ENCODE results near the gene KLC3.

KLC3 gene

GRCh38 chr19:45348367-45349125, 8.0 kb downstream of the KLC3 start:
- no peak for DNase-seq (ENCODE audit: low spot score)

DNA sequence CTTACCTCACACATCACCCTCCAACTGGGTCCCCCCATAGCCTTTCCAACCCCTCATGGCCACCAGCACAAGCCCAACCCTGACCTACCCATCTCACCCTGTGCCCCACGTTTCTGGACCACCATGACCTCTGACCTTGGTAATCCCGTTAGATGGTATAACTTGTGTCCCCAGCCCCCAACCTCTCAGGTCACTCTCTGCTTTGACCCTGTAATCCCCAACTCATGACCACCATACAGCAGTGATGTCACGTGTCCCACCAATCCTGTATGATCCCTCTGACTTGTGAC, 8.5 kb downstream of the KLC3 start:
- DNase-seq (ENCODE audit: low spot score), result no peak

GRCh38 chr19:45349430-45349941, 8.9 kb downstream of the KLC3 start:
- no peak for DNase-seq (ENCODE audit: low spot score)

DNA sequence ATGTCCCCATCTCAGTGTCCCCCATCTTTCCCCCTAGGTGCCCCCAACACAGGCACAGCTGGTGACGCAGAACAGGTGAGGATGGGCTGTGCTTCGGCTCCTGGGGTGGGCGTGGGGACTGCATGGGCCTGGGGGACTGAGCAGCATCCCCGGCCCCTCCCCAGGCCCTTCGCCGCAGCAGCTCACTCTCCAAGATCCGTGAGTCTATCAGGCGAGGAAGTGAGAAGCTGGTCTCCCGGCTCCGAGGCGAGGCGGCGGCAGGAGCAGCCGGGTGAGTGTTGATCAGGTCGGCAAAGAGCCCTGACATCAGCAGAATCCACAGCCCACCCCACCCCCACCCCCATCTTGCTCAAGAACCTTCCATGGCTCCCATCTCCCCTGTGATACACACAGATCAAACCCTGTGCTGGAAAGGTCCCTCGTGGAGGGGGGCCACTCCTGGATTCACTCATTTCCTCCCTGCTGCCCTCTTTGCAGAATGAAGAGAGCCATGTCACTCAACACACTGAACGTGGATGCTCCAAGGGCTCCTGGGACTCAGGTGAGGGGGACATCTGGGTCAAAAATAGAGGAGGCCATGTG, 10.0 kb downstream of the KLC3 start:
- DNase-seq (ENCODE audit: low spot score), result no peak

DNA sequence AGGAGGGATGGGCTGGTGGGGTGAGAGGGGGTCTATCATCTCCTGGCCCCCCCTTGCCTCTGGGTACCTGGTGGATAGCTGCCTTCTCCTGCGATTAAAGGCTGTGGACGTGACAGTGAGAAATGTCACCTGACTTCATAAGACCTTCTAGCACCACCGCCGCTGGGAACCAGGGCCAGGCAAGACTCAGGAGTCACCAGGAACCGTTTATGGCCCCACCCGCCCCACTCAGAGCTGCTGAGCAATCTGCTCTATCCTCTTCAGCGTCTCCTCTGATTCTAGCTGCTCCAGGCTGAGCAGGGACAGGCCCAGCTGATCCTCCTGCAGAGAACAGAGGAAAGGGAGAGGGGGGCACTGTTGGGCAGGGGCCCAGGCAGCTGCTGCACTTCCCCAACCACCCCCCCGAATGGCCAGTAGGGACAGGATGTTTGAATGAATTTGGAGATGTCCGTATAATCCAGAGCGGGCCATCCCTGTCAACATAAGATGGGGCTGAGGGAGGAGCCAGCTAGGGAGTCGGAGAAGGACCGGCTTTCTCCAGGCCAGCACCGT, 10.9 kb downstream of the KLC3 start:
- no peak for DNase-seq (ENCODE audit: low spot score)

DNA sequence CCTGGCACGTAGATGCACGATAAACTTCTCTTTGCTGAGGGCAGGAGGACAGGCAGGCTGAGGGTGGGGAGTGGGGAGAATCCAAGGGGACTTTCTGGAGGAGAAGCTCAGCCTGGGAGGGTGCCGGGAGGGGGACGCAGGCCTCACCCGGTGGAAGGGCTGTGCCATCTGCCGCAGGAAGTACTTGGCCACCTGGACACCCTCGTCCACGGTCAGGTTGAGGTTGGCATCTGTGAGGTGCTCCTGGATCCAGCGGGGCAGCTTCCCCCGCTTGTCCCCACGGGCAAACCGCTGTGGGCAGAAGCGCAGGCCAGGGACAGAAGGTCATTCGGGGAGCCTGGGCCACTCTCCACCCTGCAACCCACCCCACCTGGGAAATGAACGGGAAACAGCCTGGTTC, 11.5 kb downstream of the KLC3 start:
- no peak for DNase-seq (ENCODE audit: low spot score)

- DNase-seq (ENCODE audit: low spot score), result no peak
Measured at GRCh38 chr19:45352471-45352870, 11.9 kb downstream of the KLC3 start.

DNA sequence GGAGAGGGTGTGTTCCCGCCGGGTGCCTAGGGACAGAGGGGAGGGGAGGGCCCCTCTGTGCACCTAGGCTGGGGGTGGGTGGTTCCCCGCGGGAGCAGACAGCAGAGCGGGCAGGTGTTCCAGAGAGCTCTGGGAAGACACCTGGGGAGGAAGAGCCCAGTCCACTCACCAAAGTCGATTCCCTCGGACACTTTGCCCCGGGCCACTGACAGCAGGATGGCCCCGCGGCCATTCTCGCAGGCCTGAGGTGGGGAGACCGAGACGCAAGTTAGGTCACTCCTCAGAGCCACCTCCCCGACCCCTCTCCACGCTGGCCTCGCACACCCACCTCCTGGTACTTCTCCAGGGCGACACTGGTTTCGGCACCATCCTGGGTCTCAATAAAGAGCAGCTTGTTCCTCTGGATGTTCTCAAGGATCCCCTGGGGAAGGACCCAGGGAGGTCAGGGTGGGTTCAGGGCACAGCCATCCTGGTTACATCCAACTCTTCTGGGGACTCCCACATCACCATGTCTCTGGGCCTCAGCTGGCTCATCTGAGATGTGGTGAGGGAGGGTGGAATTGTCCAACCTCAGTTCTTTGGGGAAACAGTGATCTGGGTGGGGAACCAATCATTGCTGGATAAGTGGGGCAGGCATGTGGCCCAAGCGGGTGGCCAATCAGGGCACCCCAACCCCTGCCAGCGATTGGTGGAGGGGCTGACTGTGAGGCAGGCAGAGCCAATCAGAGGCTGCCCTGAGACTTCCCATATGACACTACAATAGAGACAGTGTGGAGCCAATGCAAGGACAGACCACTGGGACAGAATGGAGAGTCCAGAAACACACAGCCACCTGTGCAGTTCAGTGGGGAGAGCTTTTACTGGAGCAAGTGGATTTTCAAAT, 12.6 kb downstream of the KLC3 start:
- DNase-seq (ENCODE audit: low spot score), result no peak

DNA sequence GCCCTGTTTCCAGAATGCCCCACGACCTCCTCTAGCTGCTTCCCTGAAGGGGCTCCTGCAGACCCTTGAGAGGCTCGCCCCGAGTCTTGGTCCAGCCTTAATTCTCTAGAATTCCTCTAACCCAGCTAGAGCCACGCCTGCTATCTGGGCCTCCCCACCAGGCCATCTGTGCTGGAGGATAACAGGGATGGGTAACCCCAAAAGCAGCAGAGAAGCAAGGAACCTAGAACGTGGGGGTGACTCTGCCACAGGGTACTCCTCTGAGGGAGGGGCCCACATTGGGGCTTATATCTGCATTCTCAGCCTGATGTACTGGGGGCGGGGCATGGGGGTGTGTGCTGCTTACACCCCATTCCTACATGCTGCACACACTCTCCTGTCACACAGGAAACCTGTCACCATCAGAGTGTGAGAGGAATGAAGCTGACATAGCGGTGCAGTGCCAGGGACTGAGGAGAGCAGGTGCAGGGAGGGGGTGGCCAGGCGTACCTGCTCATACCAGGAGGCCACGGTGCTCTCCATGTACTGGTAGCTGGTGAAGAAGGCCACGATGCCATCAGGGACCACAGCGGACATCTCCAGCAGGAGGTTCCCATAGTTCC, 13.8 kb downstream of the KLC3 start:
- no peak for DNase-seq (ENCODE audit: low spot score)

DNA sequence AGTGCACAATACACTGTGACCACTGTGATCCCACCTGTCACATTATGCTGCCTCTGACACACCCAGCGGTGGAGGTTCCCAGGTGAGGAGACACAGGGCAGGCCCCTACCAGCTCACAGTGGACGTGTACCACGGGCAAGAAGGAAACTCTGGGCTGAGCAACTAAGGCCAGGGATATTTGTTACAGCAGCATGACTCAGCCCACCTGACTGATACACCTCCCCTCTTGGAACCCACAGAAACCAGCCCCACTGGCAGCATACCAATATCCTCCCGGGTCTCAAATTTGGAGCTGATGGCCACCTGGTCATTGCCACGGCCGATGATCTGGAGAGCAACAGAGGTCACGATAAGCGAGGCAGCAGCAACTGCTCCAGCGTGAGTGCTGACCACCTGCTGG, 14.9 kb downstream of the KLC3 start:
- DNase-seq (ENCODE audit: low spot score), result no peak

GRCh38 chr19:45355910-45356309, 15.4 kb downstream of the KLC3 start:
- DNase-seq (ENCODE audit: low spot score), result no peak

- DNase-seq (ENCODE audit: low spot score), result no peak
Measured at GRCh38 chr19:45356760-45357444, 16.4 kb downstream of the KLC3 start.

DNA sequence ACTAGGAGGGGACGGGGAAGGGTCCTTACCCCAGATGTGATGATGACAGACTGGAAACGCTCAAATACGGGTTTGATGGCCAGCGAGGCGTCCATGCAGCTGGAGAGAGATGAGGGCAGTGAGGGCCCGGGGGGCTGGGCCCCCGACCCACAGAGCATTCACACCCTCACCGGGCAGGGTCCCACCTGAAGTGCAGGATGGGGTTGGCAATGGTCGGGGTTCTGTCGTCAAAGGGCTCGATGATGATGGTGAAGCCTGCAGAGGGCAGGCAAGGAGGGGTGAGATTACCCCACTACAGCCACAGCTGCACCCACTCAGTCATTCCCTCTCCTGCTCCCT, 16.9 kb downstream of the KLC3 start:
- no peak for DNase-seq (ENCODE audit: low spot score)

GRCh38 chr19:45358213-45358792, 17.8 kb downstream of the KLC3 start:
- DNase-seq (ENCODE audit: low spot score), result no peak

GRCh38 chr19:45361608-45362007, 21.1 kb downstream of the KLC3 start:
- DNase-seq (ENCODE audit: low spot score), result no peak

- DNase-seq (ENCODE audit: low spot score), result no peak
Measured at GRCh38 chr19:45362291-45362690, 21.7 kb downstream of the KLC3 start.

DNA sequence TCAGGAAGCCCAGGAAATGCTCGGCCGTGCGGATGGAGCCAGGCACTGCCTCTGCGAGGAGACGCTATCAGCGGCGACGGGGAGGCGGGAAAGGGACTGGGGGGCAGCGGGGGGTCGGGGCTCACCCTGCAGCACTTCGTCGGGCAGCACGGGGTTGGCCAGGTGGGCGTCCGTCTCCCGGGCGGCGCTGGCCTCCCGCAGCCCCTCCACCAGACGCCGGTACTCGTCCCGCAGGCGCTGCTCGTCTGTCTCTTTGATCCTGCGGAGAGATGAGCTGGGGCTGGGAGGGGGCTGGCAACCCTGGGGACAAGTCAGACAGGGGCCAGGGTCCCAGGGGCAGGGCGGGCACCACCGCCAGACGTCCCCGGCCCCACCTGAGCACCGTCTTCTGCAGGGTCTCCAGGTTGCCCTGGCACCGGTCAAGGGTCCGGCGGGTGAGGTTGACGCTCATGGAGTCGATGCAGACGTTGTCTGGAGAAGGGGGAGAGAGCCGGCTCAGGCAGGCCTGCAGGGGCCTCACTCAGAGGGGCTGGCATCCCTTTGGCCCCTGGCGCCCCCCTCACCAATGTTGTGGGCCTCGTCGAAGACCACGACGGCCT, 23.4 kb downstream of the KLC3 start:
- no peak for DNase-seq (ENCODE audit: low spot score)

- DNase-seq (ENCODE audit: low spot score), result no peak
Measured at GRCh38 chr19:45364696-45365095, 24.1 kb downstream of the KLC3 start.

DNA sequence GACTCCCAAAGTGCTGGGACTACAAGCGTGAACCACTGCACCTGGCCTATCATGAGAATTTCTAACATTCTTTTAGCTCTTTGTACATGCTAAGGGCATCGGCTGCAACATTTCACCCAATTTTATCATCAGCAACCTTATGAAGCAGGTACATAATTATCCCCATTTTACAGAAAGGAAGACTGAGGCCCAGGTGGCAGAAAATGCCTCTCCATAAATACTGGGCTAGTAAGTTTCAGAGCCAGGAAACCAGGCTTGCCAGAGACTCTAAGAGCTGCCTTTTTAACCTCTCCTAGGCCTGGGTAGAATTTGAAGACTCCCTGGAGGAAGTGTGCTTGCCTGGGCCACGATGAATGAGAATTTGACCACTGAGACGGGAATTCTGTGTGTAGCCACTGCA, 27.6 kb downstream of the KLC3 start:
- DNase-seq (ENCODE audit: low spot score), result no peak

DNA sequence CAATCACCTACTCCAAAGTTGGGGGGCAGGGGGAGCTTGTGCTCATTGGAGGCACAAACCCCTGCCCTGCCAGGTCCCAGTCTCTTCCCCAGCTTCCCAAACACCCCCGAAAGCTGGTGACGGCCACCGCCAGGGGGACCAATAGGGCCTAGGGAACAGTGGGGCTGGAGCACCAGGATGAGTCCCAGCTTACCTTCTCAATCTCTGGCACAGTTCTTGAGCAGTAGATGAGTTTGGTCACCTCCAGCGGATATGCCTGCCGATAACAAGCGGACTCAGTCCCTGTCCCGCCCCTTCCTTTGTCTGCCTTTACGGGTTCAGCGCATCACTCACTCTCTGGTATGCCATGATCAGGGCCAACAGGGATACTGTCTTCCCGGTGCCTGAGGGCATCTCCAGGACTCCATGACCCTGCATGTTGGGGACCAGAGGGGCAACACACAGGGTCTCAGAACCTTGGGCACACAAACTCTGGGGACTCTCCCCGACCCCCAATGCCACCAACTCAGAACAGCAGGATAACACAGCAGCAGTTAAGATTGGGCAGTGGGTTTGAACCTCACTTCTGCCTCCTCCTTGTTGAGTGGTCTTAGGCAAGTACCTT, 28.3 kb downstream of the KLC3 start:
- no peak for DNase-seq (ENCODE audit: low spot score)

Data from SK-N-DZ (cell line).